Activated CD8-positive, alpha-beta T cell treated with anti-CD3 and anti-CD28 coated beads for 36 hours (primary cell): ENCODE measurements around the gene ANKRD33. TPM values are rescaled to one million over a fixed set of nuclear protein-coding genes. Genes with fewer than 3 reads are reported as not detected.

Source experiments
- ATAC-seq: fragments of 200-7000 bp; cut with Tn5 transposase; one replicate; pipeline ENCODE4 v1.10.0; 2021; ENCODE audit warnings: mild to moderate bottlenecking, moderate library complexity
- CTCF ChIA-PET: fragments of 350-600 bp; sonication (Branson Sonifier 250); formaldehyde crosslinking; loops from one replicate; lab custom pipeline; 2021; ENCODE audit warnings: antibody characterized with exemption; lab: Charles Lee
- POLR2A ChIA-PET: fragments of 350-600 bp; sonication (Branson Sonifier 250); formaldehyde crosslinking; loops from one replicate; lab custom pipeline; 2021; ENCODE audit warnings: antibody characterized with exemption; lab: Charles Lee
- DNase-seq: peaks from one replicate; pipeline ENCODE4 v3.0.0-alpha.2; 2020
- H3K27ac Mint-ChIP-seq: one replicate; pipeline ENCODE4 v1.8.0; 2021; ENCODE audit warnings: mild to moderate bottlenecking, mixed read lengths
- H3K27me3 Mint-ChIP-seq: one replicate; pipeline ENCODE4 v1.8.0; 2021; ENCODE audit warnings: mixed read lengths
- H3K36me3 Mint-ChIP-seq: one replicate; pipeline ENCODE4 v1.8.0; 2021; ENCODE audit warnings: low read depth, mixed read lengths
- H3K4me1 Mint-ChIP-seq: one replicate; pipeline ENCODE4 v1.8.0; 2021; ENCODE audit warnings: low read depth, mixed read lengths
- H3K4me3 Mint-ChIP-seq: one replicate; pipeline ENCODE4 v1.8.0; 2021; ENCODE audit warnings: mild to moderate bottlenecking, moderate library complexity, mixed read lengths
- H3K9me3 Mint-ChIP-seq: one replicate; pipeline ENCODE4 v1.8.0; 2021; ENCODE audit warnings: mixed read lengths
- CTCF ChIP-seq: fragments of 200-600 bp; IDR thresholded peaks from one replicate; pipeline ENCODE4 v1.8.0; 2022; ENCODE audit warnings: antibody characterized with exemption, mild to moderate bottlenecking
- intact Hi-C: fragments of 100-400 bp; cut with micrococcal nuclease; formaldehyde crosslinking; loops from one replicate; pipeline ENCODE4 v1.10.0; 2022
- total RNA-seq, 2 experiments: library from RNA; stranded (reverse); gene quantifications; one replicate each; pipeline ENCODE4 v1.2.3, GENCODE V29; 2021

Gene ANKRD33
- total RNA-seq, 2 experiments from 2014 or later, result not detected

GRCh38 chr12:51911788-51912711, 24.1 kb downstream of the ANKRD33 start:
- DNase-seq (no peak), ATAC-seq (no peak)
- no peak for TF ChIP-seq CTCF
- ChIA-PET POLR2A (no interaction called here), CTCF (interaction anchor here (0.9 to 3.4 kb wide), 4 partner anchors 12 to 358 kb away, joined by 3 to 16 read pairs (median 6); no protein-coding TSS in a partner anchor)
- peaks cover 15% of the 10 kb centered on the region for H3K27me3 Mint-ChIP-seq
- H3K4me3 Mint-ChIP-seq, result no peak overlapping the region
- H3K9me3 Mint-ChIP-seq, result no peaks in the 10 kb centered on the region
- intact Hi-C loops, result no loop called here
- no peaks in the 10 kb centered on the region for H3K36me3 Mint-ChIP-seq
- H3K27ac Mint-ChIP-seq, result no peak overlapping the region
- no peaks in the 10 kb centered on the region for H3K4me1 Mint-ChIP-seq

- no peak overlapping the region for H3K4me3 Mint-ChIP-seq
- no peaks in the 10 kb centered on the region for H3K9me3 Mint-ChIP-seq
- CTCF ChIA-PET, result interaction anchor here (1.6 to 3.4 kb wide), 3 partner anchors 10 to 68 kb away, joined by 4 to 16 read pairs (median 9); no protein-coding TSS in a partner anchor
- POLR2A ChIA-PET, result no interaction called here
- no peak for ATAC-seq
- H3K27me3 Mint-ChIP-seq, result peaks cover 8% of the 10 kb centered on the region
- no peaks in the 10 kb centered on the region for H3K4me1 Mint-ChIP-seq
- no peaks in the 10 kb centered on the region for H3K36me3 Mint-ChIP-seq
- intact Hi-C loops, result no loop called here
- H3K27ac Mint-ChIP-seq, result no peak overlapping the region
- DNase-seq, result no peak
- no peak for TF ChIP-seq CTCF
Observed at GRCh38 chr12:51913071-51914033, 25.4 kb downstream of the ANKRD33 start.

- TF ChIP-seq CTCF, result no peak
- Mint-ChIP-seq H3K4me1 (no peaks in the 10 kb centered on the region), H3K36me3 (no peaks in the 10 kb centered on the region), H3K9me3 (no peaks in the 10 kb centered on the region), H3K4me3 (no peak overlapping the region), H3K27me3 (peaks cover 2% of the 10 kb centered on the region), H3K27ac (no peak overlapping the region)
- ChIA-PET POLR2A (no interaction called here), CTCF (interaction anchor here (1.0 to 3.4 kb wide), 2 partner anchors 9 kb away, joined by 4 to 16 read pairs; no protein-coding TSS in a partner anchor)
- ATAC-seq, result no peak
- intact Hi-C loops, result no loop called here
- no peak for DNase-seq
Observed at GRCh38 chr12:51914034-51914923, 26.4 kb downstream of the ANKRD33 start.

GRCh38 chr12:51915003-51915625, 27.2 kb downstream of the ANKRD33 start:
- H3K9me3 Mint-ChIP-seq, result no peaks in the 10 kb centered on the region
- POLR2A ChIA-PET, result no interaction called here

More at GRCh38 chr12:51915003-51915625, 27.2 kb downstream of the ANKRD33 start:
- DNase-seq (no peak), ATAC-seq (no peak)
- intact Hi-C loops, result no loop called here
- no peak for TF ChIP-seq CTCF
- Mint-ChIP-seq H3K36me3 (no peaks in the 10 kb centered on the region), H3K4me1 (no peaks in the 10 kb centered on the region), H3K27ac (no peak overlapping the region), H3K27me3 (peaks cover 2% of the 10 kb centered on the region), H3K4me3 (no peak overlapping the region)
- CTCF ChIA-PET, result interaction anchor here (1.0 kb wide), 1 partner anchor 8 kb away, joined by 4 read pairs; no protein-coding TSS in a partner anchor
